Measurements from ENCODE around the gene LRRN3. TPM values are rescaled to one million over a fixed set of nuclear protein-coding genes. Genes with fewer than 3 reads are reported as not detected.
"Not testable (repeated sequence)": the region's sequence is repeated elsewhere in the genome, so short reads cannot be mapped to it uniquely, and the experiment has no call there.

Gene LRRN3
- total and polyA plus RNA-seq, 7 donors: 0.15 to 1.9 (median 0.69) TPM

GRCh38 chr7:111067682-111068081 is 23.2 kb upstream of the LRRN3 start:
- no peak for TF ChIP-seq CTCF (IDR thresholded peaks at IDR 0.05)
- Histone ChIP-seq H3K27me3 (ENCODE audit: insufficient read depth in 3 of 3, low read length in 2 of 3) (no peaks in the 10 kb centered on the region), H3K4me3 (no peak overlapping the region), H3K9me3 (no peaks in the 10 kb centered on the region), H3K27ac (no peak overlapping the region), H3K36me3 (ENCODE audit: insufficient read depth in 1 of 2, low read depth in 1 of 2) (no peaks in the 10 kb centered on the region), H3K4me1 (peaks cover 4% of the 10 kb centered on the region)
- 90 to 98% (median 97%) methylated on average over 2 of the region's 2 CpGs for WGBS, 3 donors
- intact Hi-C loops (cut with DNase I): no loop called here
- DNase-seq: no peak
- ATAC-seq: no peak

GRCh38 chr7:111068618-111069017 is 22.3 kb upstream of the LRRN3 start:
- ATAC-seq (no peak), DNase-seq (no peak)
- Histone ChIP-seq H3K27ac (no peak overlapping the region), H3K27me3 (ENCODE audit: insufficient read depth in 3 of 3, low read length in 2 of 3) (no peaks in the 10 kb centered on the region), H3K4me3 (no peak overlapping the region), H3K36me3 (ENCODE audit: insufficient read depth in 1 of 2, low read depth in 1 of 2) (no peaks in the 10 kb centered on the region), H3K4me1 (peaks cover 4% of the 10 kb centered on the region), H3K9me3 (no peaks in the 10 kb centered on the region)
- 76 to 87% (median 78%) methylated on average over 2 of the region's 2 CpGs for WGBS, 3 donors
- TF ChIP-seq CTCF (IDR thresholded peaks at IDR 0.05): no peak
- intact Hi-C loops (cut with DNase I): no loop called here

GRCh38 chr7:111071556-111071955 is 19.4 kb upstream of the LRRN3 start:
- Histone ChIP-seq H3K27ac (no peak overlapping the region), H3K9me3 (no peaks in the 10 kb centered on the region), H3K4me3 (no peak overlapping the region), H3K36me3 (ENCODE audit: insufficient read depth in 1 of 2, low read depth in 1 of 2) (no peaks in the 10 kb centered on the region), H3K4me1 (peaks cover 9% of the 10 kb centered on the region), H3K27me3 (ENCODE audit: insufficient read depth in 3 of 3, low read length in 2 of 3) (no peaks in the 10 kb centered on the region)
- DNase-seq: no peak
- intact Hi-C loops (cut with DNase I): no loop called here
- no peak for TF ChIP-seq CTCF (IDR thresholded peaks at IDR 0.05)
- no peak for ATAC-seq

- H3K36me3 ChIP-seq (ENCODE audit: insufficient read depth in 1 of 2, low read depth in 1 of 2); DNase-seq; intact Hi-C loops (cut with DNase I); H3K4me3 ChIP-seq; H3K27me3 ChIP-seq (ENCODE audit: insufficient read depth in 3 of 3, low read length in 2 of 3); H3K27ac ChIP-seq; H3K4me1 ChIP-seq; H3K9me3 ChIP-seq: not testable (repeated sequence)
- peak in 1 of 4 donors; percentile 51 for ATAC-seq
- WGBS, 3 donors: 85 to 92% (median 90%) methylated on average over 9 of the region's 9 CpGs
Measured at GRCh38 chr7:111072658-111073057, 18.3 kb upstream of the LRRN3 start.

GRCh38 chr7:111074071-111074747 is 16.7 kb upstream of the LRRN3 start:
- Histone ChIP-seq H3K4me3 (no peak overlapping the region), H3K27me3 (ENCODE audit: insufficient read depth in 3 of 3, low read length in 2 of 3) (no peaks in the 10 kb centered on the region), H3K27ac (no peak overlapping the region), H3K9me3 (no peaks in the 10 kb centered on the region), H3K4me1 (peaks cover 5% of the 10 kb centered on the region), H3K36me3 (ENCODE audit: insufficient read depth in 1 of 2, low read depth in 1 of 2) (no peaks in the 10 kb centered on the region)
- ATAC-seq: no peak
- no peak for TF ChIP-seq CTCF (IDR thresholded peaks at IDR 0.05)
- intact Hi-C loops (cut with DNase I): no loop called here
- no peak for DNase-seq
- 80 to 83% (median 81%) methylated on average over 3 of the region's 3 CpGs for WGBS, 3 donors

Measured in psoas muscle (tissue), 8 donors.